Measurements from ENCODE around the gene SELENOO. TPM values are rescaled to one million over a fixed set of nuclear protein-coding genes. Genes with fewer than 3 reads are reported as not detected.

The SELENOO gene
- total and polyA plus RNA-seq, 2 of the 13 experiments (the other 11 are each of a cell fraction or from before 2014, with no cell fraction given): 14.4 to 19.0 TPM

- TF ChIP-seq ZNF543 (CRISPR knock-in tag; IDR thresholded peaks at IDR 0.05) (no peak), GATA4 (IDR thresholded peaks at IDR 0.05; ENCODE audit: borderline replicate concordance, low read depth) (no peak), TERF1 (CRISPR knock-in tag; IDR thresholded peaks at IDR 0.05) (no peak), SMAD9 (CRISPR knock-in tag; IDR thresholded peaks at IDR 0.05) (no peak), GZF1 (CRISPR knock-in tag; IDR thresholded peaks at IDR 0.05) (no peak), KAT2B (IDR thresholded peaks at IDR 0.05; ENCODE audit: borderline replicate concordance, low read depth, low read length) (no peak), SPEN (CRISPR knock-in tag; IDR thresholded peaks at IDR 0.05; ENCODE audit: low read depth) (no peak), MATR3 (CRISPR knock-in tag; IDR thresholded peaks at IDR 0.05) (no peak), POLR2AphosphoS5 (IDR thresholded peaks at IDR 0.05; ENCODE audit: low read depth, low read length) (no peak), SRSF9 (IDR thresholded peaks at IDR 0.05; ENCODE audit: borderline replicate concordance, insufficient read depth, low read depth, low read length, poor library complexity, severe bottlenecking) (no peak), SNAPC2 (CRISPR knock-in tag; IDR thresholded peaks at IDR 0.05) (no peak), MLLT10 (CRISPR knock-in tag; IDR thresholded peaks at IDR 0.05) (no peak), TOPORS (CRISPR knock-in tag; IDR thresholded peaks at IDR 0.05) (no peak), ZSCAN20 (CRISPR knock-in tag; IDR thresholded peaks at IDR 0.05; ENCODE audit: borderline replicate concordance) (no peak), IRX3 (CRISPR knock-in tag; IDR thresholded peaks at IDR 0.05; ENCODE audit: borderline replicate concordance, low read depth) (no peak), ATF1 (CRISPR knock-in tag; IDR thresholded peaks at IDR 0.05) (no peak), ZNF235 (CRISPR knock-in tag; IDR thresholded peaks at IDR 0.05; ENCODE audit: borderline replicate concordance) (no peak), SP4 (CRISPR knock-in tag; IDR thresholded peaks at IDR 0.05) (no peak), ZNF672 (CRISPR knock-in tag; IDR thresholded peaks at IDR 0.05) (no peak), ZNF446 (CRISPR knock-in tag; IDR thresholded peaks at IDR 0.05) (no peak), ZKSCAN8 (CRISPR knock-in tag; IDR thresholded peaks at IDR 0.05; ENCODE audit: borderline replicate concordance) (no peak), ZNF530 (CRISPR knock-in tag; IDR thresholded peaks at IDR 0.05; ENCODE audit: low read depth) (no peak), PCBP2 (optimal IDR thresholded peaks at IDR 0.05; ENCODE audit: low read depth, low read length, poor library complexity, severe bottlenecking) (no peak)
- TF ChIP-seq, protein P1, sequence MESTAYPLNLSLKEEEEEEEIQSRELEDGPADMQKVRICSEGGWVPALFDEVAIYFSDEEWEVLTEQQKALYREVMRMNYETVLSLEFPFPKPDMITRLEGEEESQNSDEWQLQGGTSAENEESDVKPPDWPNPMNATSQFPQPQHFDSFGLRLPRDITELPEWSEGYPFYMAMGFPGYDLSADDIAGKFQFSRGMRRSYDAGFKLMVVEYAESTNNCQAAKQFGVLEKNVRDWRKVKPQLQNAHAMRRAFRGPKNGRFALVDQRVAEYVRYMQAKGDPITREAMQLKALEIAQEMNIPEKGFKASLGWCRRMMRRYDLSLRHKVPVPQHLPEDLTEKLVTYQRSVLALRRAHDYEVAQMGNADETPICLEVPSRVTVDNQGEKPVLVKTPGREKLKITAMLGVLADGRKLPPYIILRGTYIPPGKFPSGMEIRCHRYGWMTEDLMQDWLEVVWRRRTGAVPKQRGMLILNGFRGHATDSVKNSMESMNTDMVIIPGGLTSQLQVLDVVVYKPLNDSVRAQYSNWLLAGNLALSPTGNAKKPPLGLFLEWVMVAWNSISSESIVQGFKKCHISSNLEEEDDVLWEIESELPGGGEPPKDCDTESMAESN (CRISPR knock-in tag; conservative IDR thresholded peaks at IDR 0.05): no peak
- TF ChIP-seq, protein P2, sequence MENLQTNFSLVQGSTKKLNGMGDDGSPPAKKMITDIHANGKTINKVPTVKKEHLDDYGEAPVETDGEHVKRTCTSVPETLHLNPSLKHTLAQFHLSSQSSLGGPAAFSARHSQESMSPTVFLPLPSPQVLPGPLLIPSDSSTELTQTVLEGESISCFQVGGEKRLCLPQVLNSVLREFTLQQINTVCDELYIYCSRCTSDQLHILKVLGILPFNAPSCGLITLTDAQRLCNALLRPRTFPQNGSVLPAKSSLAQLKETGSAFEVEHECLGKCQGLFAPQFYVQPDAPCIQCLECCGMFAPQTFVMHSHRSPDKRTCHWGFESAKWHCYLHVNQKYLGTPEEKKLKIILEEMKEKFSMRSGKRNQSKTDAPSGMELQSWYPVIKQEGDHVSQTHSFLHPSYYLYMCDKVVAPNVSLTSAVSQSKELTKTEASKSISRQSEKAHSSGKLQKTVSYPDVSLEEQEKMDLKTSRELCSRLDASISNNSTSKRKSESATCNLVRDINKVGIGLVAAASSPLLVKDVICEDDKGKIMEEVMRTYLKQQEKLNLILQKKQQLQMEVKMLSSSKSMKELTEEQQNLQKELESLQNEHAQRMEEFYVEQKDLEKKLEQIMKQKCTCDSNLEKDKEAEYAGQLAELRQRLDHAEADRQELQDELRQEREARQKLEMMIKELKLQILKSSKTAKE (CRISPR knock-in tag; IDR thresholded peaks at IDR 0.05; ENCODE audit: borderline replicate concordance): no peak
These were observed 28.8 kb upstream of the SELENOO start (continued) for GRCh38 chr22:50171965-50172421.

Measured in HepG2 (cell line).